ENCODE results near the gene CDC37. TPM values are rescaled to one million over a fixed set of nuclear protein-coding genes. Genes with fewer than 3 reads are reported as not detected.
"Not testable (repeated sequence)": the region's sequence is repeated elsewhere in the genome, so short reads cannot be mapped to it uniquely, and the experiment has no call there.

Gene CDC37
- total and polyA plus RNA-seq, 4 donors = 110 to 294 (median 189) TPM

DNA sequence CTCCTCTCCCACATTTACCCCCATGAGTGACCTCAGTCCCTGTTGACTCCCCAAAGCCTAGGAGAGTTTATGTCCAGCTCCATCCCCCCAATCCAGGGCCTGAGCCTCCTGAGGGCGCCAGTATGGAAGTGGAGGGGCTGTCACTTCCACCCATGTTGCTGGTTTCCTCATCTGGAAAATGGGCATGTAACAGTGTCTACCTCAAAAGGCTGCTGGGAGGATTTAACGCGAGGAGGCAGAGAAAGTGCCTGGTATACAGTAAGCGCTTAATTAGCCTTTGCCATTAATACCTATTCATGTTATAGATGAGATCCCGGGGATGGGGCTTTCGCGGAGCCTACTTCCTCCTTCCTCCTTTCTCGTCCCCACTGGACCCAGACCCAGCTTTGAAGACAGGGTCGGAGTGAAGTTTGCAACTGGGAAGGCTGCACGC is 23.4 kb downstream of the CDC37 start:
- peaks cover 0 to 12% (median 4%) of the 10 kb centered on the region in 5 donors for H3K4me1 ChIP-seq (ENCODE audit: control insufficient read depth in 5 of 5, insufficient read depth in 5 of 5, low read length in 5 of 5)
- DNase-seq (no peak), ATAC-seq (ENCODE audit: insufficient read depth, low FRiP score) (no peak)
- TF ChIP-seq, protein P1, sequence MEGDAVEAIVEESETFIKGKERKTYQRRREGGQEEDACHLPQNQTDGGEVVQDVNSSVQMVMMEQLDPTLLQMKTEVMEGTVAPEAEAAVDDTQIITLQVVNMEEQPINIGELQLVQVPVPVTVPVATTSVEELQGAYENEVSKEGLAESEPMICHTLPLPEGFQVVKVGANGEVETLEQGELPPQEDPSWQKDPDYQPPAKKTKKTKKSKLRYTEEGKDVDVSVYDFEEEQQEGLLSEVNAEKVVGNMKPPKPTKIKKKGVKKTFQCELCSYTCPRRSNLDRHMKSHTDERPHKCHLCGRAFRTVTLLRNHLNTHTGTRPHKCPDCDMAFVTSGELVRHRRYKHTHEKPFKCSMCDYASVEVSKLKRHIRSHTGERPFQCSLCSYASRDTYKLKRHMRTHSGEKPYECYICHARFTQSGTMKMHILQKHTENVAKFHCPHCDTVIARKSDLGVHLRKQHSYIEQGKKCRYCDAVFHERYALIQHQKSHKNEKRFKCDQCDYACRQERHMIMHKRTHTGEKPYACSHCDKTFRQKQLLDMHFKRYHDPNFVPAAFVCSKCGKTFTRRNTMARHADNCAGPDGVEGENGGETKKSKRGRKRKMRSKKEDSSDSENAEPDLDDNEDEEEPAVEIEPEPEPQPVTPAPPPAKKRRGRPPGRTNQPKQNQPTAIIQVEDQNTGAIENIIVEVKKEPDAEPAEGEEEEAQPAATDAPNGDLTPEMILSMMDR (IDR thresholded peaks at IDR 0.05; ENCODE audit: control extremely low read depth, extremely low read depth) = no peak
- peak overlapping the region; percentile 56 to 82 for H3K9ac ChIP-seq (ENCODE audit: insufficient read depth in 1 of 2, low read length in 2 of 2)
- H3K27ac ChIP-seq (ENCODE audit: low read depth in 1 of 2, low read length in 1 of 2) = peak overlapping the region; percentile 86 to 88
- peak overlapping the region; percentile 94 for H3K4me3 ChIP-seq
- H3K9me3 ChIP-seq (ENCODE audit: control insufficient read depth in 4 of 4, insufficient read depth in 3 of 4, low read length in 3 of 4) = no peaks in the 10 kb centered on the region
- H3K36me3 ChIP-seq (ENCODE audit: control insufficient read depth in 4 of 4, insufficient read depth in 4 of 4, low read length in 4 of 4) = peaks cover 0 to 9% (median 3%) of the 10 kb centered on the region in 4 donors
- 1% methylated on average over 10 of the region's 10 CpGs for WGBS, 2 donors
- H3K27me3 ChIP-seq (ENCODE audit: control insufficient read depth in 3 of 3, insufficient read depth in 3 of 3, low read length in 2 of 3) = no peaks in the 10 kb centered on the region

DNA sequence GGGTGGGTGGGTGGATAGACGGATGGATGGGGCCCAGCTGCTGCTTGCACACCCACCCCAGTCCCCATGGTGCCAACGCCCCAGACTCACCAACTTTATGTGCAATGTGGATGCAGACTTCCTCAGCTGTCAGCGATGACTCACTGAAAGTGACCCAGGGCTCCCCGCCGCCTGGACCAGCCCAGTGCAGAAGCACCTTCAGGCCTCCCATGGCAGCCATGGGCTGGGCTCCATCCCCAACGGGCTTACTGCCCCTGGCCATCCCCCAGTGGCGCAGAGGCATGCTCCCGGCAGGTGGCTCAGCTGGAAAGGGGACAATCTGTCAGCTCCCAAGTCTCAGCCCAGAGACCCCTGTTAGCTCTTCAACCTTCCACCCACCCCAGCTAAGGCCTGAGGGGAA is 25.2 kb downstream of the CDC37 start:
- Histone ChIP-seq H3K36me3 (ENCODE audit: control insufficient read depth in 4 of 4, insufficient read depth in 4 of 4, low read length in 4 of 4) (peaks cover 0 to 13% (median 5%) of the 10 kb centered on the region in 4 donors), H3K4me1 (ENCODE audit: control insufficient read depth in 5 of 5, insufficient read depth in 5 of 5, low read length in 5 of 5) (peaks cover 1 to 12% (median 4%) of the 10 kb centered on the region in 5 donors)

GRCh38 chr19:10377140-10377640 is 26.2 kb downstream of the CDC37 start:
- not testable (repeated sequence) for H3K27me3 ChIP-seq (ENCODE audit: control insufficient read depth in 3 of 3, insufficient read depth in 3 of 3, low read length in 2 of 3); H3K9ac ChIP-seq (ENCODE audit: insufficient read depth in 1 of 2, low read length in 2 of 2); H3K4me3 ChIP-seq; H3K27ac ChIP-seq (ENCODE audit: low read depth in 1 of 2, low read length in 1 of 2); H3K9me3 ChIP-seq (ENCODE audit: control insufficient read depth in 4 of 4, insufficient read depth in 3 of 4, low read length in 3 of 4); ATAC-seq (ENCODE audit: insufficient read depth, low FRiP score); DNase-seq
- 93 to 95% methylated on average over 2 of the region's 2 CpGs for WGBS, 2 donors
- Histone ChIP-seq H3K4me1 (ENCODE audit: control insufficient read depth in 5 of 5, insufficient read depth in 5 of 5, low read length in 5 of 5) (peaks cover 1 to 12% (median 4%) of the 10 kb centered on the region in 5 donors), H3K36me3 (ENCODE audit: control insufficient read depth in 4 of 4, insufficient read depth in 4 of 4, low read length in 4 of 4) (peaks cover 0 to 17% (median 5%) of the 10 kb centered on the region in 4 donors)

More for the DNA sequence above, 25.2 kb downstream of the CDC37 start:
- Histone ChIP-seq H3K27ac (ENCODE audit: low read depth in 1 of 2, low read length in 1 of 2) (no peak overlapping the region), H3K27me3 (ENCODE audit: control insufficient read depth in 3 of 3, insufficient read depth in 3 of 3, low read length in 2 of 3) (no peaks in the 10 kb centered on the region), H3K9ac (ENCODE audit: insufficient read depth in 1 of 2, low read length in 2 of 2) (no peak overlapping the region), H3K9me3 (ENCODE audit: control insufficient read depth in 4 of 4, insufficient read depth in 3 of 4, low read length in 3 of 4) (no peaks in the 10 kb centered on the region), H3K4me3 (no peak overlapping the region)
- no peak for DNase-seq
- WGBS, 2 donors = 91 to 93% methylated on average over 8 of the region's 8 CpGs
- no peak for ATAC-seq (ENCODE audit: insufficient read depth, low FRiP score)
- TF ChIP-seq, protein P1 (IDR thresholded peaks at IDR 0.05; ENCODE audit: control extremely low read depth, extremely low read depth) = no peak

- no peak overlapping the region for H3K27ac ChIP-seq (ENCODE audit: low read depth in 1 of 2, low read length in 1 of 2)
- no peaks in the 10 kb centered on the region for H3K27me3 ChIP-seq (ENCODE audit: control insufficient read depth in 3 of 3, insufficient read depth in 3 of 3, low read length in 2 of 3)
- peaks cover 2 to 29% (median 6%) of the 10 kb centered on the region in 4 donors for H3K36me3 ChIP-seq (ENCODE audit: control insufficient read depth in 4 of 4, insufficient read depth in 4 of 4, low read length in 4 of 4)
- WGBS, 2 donors = 64 to 81% methylated on average over 5 of the region's 5 CpGs
- TF ChIP-seq, protein P1 (IDR thresholded peaks at IDR 0.05; ENCODE audit: control extremely low read depth, extremely low read depth) = no peak
- H3K9me3 ChIP-seq (ENCODE audit: control insufficient read depth in 4 of 4, insufficient read depth in 3 of 4, low read length in 3 of 4) = no peaks in the 10 kb centered on the region
- no peak overlapping the region for H3K9ac ChIP-seq (ENCODE audit: insufficient read depth in 1 of 2, low read length in 2 of 2)
- DNase-seq (no peak), ATAC-seq (ENCODE audit: insufficient read depth, low FRiP score) (no peak)
- no peak overlapping the region for H3K4me3 ChIP-seq
- peaks cover 1 to 6% (median 4%) of the 10 kb centered on the region in 5 donors for H3K4me1 ChIP-seq (ENCODE audit: control insufficient read depth in 5 of 5, insufficient read depth in 5 of 5, low read length in 5 of 5)
Observed at GRCh38 chr19:10374931-10375330, 28.4 kb downstream of the CDC37 start.
